CD4-positive, alpha-beta T cell treated with Interleukin-15 for 4 hours (primary cell): ENCODE data around the gene ASIC1.

Experiments
- DNase-seq: peaks from one replicate; pipeline ENCODE4 v3.0.0-alpha.2; 2020; ENCODE audit warnings: low spot score

ASIC1 gene

GRCh38 chr12:50084775-50085614, 27.6 kb downstream of the ASIC1 start, which contains the start of gene SMARCD1:
Gene SMARCD1 (plus strand): TSS chr12:50085342. CDS start chr12:50085370, 28 bp downstream.
- DNase-seq = peak; percentile 90

DNA sequence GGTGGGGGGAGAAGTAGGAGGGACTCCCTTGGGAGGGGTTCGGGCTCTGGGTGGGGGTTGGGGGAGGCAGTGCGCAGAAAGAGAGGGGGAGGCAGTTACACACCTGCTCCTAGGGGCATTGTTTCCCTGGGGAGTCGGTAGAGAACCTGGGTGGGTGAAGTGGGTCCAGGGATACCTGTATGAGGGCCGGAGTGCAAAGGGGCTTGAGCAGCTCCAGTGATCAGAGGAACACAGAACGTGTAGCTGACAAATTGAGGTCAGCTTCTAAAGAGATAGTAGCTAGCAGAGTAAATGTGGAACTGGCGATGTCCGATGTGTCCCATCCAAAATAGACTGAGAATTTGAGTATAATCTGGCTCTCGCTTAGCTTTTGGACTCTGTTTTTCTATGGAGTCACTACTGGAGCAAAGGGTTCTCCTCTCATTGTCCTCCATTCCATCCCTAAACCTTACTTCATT, 28.2 kb downstream of the ASIC1 start:
- DNase-seq = no peak

- DNase-seq = no peak
Measured at GRCh38 chr12:50086148-50086547, 28.8 kb downstream of the ASIC1 start.

DNA sequence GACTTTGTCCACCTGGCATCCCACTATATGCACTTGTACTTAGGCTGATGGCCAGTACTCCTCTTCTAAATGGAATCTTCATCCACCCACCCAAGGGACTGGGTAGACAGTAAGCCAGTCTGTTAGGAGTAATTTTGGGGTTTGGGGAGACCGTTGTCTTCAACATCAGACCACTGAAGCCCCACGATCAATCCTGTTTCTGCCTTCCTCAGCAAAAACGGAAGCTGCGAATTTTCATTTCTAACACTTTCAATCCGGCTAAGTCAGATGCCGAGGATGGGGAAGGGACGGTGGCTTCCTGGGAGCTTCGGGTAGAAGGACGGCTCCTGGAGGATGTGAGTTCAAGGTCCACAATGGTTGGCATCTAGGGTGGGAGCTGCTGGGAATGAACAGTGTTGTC, 29.8 kb downstream of the ASIC1 start:
- no peak for DNase-seq

DNA sequence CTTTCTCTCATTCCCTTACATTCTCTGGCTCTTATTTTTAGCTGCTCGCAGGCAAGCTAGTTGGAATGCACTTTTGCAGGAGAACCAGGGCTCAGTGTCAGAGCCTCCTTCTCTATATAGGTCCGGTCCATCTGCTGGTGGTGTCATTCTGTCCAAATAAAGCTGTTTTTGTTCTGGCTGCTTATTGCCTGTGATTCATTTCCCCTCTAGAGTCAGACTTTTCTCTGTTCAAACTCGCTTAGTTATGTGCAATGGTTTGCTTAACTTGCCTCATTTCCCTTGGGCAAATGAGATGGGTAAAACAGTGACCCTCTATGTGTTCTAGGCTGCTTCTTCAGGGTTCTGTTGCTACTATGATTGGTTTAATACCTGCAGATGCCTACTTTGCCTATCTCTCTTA, 30.6 kb downstream of the ASIC1 start:
- no peak for DNase-seq

DNA sequence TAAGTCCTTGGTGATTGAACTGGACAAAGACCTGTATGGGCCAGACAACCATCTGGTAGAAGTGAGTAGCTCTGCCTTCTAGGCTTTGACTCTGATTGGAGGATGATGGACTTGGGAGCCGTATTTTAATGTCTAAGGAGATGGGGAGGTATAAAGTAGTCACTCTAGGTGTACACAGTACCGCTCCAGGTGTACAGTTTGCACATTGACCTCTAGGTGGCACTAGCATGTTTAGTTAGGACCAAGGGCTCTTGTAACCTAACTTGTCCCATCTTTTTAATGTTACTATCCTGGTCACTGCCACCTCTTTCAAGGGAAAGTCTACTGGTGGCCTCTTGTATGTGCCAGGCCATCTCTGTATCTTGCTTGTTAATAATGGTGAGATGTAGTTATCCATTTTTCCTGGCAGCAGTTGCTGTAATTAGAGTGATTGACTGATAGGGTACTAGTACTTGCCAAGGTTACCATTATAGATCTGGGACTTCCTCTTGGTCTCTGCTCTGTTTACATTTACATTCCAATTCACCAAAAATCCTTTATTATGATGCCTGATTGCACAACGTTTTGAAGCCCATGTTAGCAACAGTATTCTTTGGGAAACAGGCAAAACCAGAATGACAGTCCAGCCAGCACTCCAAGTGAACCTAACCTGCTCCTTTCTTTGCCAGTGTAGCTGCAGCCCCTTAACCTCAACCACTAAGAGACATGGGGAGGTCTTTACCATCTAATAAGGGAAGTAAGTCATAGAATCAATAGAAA, 31.4 kb downstream of the ASIC1 start:
- peak; percentile 75 for DNase-seq

GRCh38 chr12:50089730-50090129, 32.3 kb downstream of the ASIC1 start:
- no peak for DNase-seq

DNA sequence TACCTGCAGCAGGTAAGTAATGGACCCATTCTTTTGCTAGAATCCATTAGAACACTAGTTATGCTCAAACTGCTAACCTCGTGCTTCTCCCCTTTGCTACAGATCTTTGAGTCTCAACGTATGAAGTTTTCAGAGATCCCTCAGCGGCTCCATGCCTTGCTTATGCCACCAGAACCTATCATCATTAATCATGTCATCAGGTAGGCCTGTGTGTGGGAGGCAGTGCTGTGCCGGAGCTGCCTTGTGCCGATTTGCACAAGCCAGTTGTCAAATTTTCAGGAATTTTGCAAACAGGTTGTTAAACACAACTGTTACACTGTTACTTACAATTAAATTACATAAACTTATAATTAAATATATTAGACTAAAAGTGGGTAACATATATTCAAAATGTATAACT, 33.0 kb downstream of the ASIC1 start:
- no peak for DNase-seq

DNA sequence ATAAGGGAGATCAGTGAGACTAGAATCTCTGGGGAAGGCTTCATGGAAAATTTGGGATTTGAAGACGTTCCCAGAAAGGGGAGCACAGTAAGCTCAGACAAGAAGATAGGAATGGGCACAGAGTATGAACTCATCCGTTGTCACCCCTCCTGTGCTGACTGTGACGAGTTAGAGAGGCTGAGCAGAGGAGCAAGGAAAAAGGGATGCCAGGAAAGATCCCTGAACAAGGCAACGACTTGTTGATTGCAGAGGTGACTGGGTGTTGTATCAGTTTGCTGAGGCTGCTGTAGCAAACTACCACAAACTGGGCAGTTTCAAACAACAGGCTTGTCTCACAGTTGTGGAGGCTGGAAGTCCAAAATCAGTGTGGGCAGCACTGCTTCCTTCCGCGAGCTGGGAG, 40.6 kb downstream of the ASIC1 start:
- no peak for DNase-seq

DNA sequence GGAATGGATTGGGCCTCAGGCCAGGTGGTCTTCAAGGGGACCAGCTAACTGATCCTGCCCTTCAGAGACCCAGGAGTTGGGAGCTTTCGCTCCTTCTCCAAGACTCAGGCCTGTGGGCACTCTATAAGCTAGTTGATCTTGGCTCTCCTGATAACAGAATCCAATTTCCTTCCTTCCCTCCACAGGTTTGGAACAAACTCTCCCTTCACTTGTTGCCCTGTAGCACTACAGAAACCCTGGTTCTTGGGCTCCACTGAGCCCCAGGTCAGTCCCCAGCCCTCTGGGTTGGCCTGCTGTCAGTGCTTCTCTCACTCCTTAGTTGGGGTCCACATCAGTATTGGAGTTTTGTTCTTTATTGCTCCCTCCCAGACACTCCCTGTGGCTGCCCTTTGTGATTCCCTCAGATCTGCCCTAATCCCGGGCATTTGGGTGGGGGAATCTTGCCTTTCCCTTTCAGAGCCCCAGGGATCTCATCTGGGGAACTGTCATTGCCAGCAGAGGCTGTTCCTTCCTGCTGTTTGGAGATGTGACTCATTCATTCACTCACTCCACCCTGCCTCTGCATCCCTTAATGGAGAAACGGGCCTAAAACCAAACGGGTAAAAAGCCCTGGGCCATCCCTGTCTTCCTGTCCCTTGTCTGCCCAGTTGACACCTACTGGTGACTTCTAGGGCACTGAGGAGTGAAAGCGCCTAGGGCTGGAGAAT, 42.1 kb downstream of the ASIC1 start:
- DNase-seq = no peak

GRCh38 chr12:50100561-50100960, 43.2 kb downstream of the ASIC1 start:
- no peak for DNase-seq

- no peak for DNase-seq
Measured at GRCh38 chr12:50101663-50102062, 44.3 kb downstream of the ASIC1 start.

DNA sequence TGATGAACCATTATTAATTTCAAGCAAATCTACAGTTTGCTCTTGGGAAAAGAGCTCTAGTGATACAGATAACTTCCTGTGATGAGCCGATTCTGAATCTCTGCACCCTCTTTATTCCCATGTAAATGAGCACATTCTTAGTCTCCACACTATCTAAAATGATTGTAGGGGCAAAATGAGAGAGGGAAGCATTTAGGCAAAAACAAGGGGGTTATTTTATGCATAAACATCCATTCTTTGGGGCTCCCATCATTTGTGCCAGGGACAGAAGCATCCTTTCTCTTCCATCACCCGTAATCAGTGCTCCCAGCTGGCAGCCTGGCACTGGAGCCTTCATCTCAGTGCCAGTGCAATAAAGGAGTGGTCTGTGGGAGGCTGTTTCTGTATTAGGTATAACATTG, 44.7 kb downstream of the ASIC1 start:
- no peak for DNase-seq

DNA sequence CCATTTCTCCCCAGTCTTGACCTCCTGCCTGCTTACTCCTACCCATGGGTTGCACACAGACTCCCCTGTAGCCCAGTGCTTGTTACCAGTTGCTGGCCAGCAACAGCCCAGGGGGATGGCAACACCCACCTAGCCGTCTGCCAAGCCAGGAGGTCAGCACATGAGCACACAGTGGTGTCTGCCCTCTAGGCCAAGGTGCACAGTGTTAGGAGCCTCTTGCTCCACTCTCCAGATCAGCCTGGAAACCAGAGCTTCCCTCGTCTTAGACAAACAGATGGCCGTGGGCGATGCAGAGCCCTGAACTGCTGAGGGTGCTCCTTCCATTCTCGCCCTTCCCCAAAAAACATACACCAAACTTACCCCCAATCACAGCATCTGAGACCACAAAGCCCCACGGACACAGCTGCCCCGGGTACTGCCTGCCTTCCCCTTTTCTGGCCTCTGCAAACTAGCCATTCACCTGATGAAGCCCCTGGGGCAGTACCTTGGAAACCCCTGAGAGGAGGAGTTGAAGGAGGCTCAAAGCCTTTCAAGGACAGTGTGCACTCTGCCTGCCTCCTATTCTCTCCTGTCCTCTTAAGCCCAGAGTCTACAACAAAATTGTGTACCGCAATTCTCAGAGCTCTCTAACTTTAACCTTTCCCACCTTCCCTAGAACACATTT, 45.4 kb downstream of the ASIC1 start:
- DNase-seq = no peak

DNA sequence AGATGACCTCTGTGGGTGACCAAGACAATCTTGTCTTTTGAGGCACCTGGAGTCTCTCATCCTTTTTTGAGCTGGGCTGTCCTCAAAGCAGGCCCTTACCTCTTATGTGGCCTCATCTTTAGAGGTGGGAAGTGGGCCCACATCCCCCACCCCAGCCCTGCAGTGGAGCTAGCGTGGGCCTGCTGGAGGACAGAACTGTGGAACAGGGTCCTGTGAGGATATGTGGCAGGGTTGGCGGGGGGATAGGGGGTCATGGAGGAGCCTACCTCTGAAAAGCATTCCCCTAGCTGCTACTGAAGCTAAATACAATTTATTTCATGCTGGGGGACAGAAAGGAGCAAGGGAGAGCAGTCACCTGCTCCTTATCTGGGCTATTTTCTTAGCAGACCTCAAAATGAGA, 46.0 kb downstream of the ASIC1 start:
- no peak for DNase-seq

DNA sequence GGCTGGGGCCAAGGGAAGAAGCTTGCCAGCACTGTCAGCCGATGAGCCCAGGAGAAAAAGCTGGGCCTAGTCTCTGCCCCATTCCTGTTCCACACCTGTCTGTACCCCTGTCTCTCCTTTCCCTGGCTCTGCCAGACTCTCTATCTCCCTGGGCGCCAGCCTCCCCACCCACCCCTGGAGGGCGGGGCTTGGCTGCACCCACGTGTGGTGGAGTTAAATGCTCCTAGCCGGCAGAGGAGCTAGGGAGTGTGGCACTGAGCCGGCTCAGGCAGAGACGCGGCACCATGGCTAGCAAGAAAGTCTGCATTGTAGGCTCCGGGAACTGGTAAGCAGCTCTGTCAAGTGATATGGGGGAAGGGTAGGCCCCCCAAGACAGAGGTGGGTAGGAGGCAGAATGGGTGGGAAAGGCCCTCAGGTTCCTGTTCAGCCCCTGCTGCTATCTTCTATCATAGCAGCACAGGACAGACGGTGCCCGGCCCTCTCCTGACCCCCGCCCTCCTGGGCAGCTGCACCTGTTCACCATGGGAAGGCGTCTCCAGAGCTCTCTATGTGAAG, 46.4 kb downstream of the ASIC1 start, which contains the start of gene GPD1:
TSS of gene GPD1 (plus strand) at position 242 of the 555 bp plus-strand sequence. CDS start at position 285, 43 bp downstream.
- no peak for DNase-seq

DNA sequence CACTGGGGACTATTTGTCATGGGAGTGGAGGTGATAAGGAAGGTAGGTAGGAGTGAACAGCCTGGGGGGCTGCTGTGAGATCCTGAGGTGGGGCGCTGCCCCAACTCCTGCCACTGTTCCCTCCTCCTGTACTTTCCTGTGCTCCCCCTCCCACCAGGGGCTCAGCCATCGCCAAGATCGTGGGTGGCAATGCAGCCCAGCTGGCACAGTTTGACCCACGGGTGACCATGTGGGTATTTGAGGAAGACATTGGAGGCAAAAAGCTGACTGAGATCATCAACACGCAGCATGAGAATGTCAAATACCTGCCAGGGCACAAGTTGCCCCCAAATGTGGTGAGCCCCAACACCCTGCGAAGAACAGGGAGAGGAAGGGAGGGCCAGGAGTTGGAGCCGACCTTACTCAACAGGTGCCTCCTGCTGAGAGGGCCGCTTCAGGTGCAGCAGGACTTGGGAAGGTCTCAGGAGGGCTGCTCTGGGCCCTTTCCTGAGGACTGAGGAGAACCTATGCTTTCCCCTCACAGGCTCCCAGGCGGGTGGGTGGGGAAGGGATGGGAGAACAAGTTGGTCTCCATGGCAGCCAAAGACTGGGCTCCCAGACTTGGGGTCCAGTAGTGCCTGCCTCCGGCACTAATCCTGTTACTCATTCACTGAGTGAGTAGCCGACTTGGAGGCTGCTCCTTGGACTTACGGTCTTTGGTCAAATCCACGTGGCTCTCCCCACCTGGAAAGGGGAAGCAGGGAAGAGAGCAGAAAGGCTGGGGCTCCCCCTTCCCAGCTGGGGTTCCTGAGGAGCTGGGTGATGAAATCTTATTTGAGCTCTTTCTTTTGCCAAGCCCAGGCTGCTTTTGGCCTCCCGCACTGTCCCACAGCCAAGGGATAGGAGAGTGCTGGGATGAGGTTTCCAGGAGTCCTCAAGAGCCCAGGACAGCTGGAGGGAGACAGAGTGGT, 47.3 kb downstream of the ASIC1 start:
- DNase-seq = no peak

DNA sequence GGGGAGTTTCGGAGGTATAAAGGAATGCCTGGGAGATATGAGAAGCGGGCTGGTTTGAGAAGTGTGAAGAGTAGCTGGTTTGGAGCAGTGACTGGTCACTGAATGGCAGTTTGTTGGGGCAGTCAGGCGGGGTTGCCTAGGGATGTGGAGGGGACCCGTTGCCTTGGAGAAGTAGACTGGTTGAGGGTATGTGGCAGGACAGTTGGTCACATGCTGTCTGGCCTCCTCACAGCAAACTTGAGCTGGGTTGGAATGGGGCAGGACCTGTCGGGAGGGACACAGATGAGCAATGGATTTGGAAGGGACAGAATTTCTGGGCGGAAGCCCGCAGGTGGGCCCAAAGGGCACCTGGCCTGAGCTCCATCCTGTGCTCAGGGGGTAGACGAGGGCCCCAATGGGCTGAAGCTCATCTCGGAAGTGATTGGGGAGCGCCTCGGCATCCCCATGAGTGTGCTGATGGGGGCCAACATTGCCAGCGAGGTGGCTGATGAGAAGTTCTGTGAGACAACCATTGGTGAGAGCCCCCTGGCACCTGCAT, 48.6 kb downstream of the ASIC1 start:
- DNase-seq = no peak

DNA sequence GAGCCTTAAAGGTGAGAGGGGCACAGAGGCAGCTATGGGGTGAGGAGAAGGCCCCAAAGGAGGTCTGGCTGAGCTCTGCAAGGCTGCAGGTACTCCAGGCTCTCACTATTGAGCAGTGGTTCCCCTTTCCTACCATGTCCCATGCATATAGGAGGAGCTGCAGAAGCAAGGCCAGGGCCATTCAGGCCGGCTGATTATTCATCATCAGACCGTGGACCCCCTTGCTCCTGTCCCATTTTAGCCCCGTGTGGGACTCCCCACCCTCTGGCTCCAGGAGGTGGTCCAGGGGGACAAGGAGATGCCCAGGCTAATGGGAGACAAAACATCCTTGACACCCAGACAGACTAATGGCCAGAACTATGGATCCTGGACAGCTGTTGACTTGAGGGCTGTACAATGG, 49.5 kb downstream of the ASIC1 start:
- DNase-seq = no peak
